CD4-positive, alpha-beta T cell treated with Interleukin-6 at 100 ng/mL for 8 hours (primary cell): ENCODE data around the gene PRICKLE1.

ENCODE experiments used
- DNase-seq: peaks from one replicate; pipeline ENCODE4 v3.0.0-alpha.2; 2020; ENCODE audit warnings: mixed read lengths, low spot score

The PRICKLE1 gene

GRCh38 chr12:42589465-42590329, at the start of gene PRICKLE1:
Gene PRICKLE1 (minus strand): TSS chr12:42589746. CDS start chr12:42472516, 117,230 bp downstream.
- DNase-seq = no peak

- no peak for DNase-seq
These were observed 49.2 kb upstream of the PRICKLE1 start for GRCh38 chr12:42638697-42639096.

DNA sequence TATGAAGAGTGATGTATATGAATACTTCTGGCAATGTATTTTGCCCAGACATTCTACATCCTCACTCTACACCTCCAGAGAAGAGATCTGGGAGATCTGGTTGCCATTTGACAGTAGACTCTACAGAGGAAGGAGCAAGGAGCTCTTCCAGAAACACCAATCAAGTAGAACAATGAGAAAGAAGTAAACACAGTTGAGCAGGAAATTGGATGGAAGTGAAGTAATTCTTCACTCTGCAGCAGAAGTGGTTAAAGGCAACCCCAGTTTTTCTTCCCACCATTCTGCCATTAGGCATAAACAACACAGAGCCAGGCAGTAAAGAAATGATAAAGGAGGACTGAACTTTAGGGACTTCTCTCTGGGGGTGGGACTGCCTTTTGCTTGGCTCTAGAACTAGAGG, 48.5 kb upstream of the PRICKLE1 start:
- DNase-seq = no peak

- DNase-seq = no peak
These were observed 47.4 kb upstream of the PRICKLE1 start for GRCh38 chr12:42636993-42637392.

DNA sequence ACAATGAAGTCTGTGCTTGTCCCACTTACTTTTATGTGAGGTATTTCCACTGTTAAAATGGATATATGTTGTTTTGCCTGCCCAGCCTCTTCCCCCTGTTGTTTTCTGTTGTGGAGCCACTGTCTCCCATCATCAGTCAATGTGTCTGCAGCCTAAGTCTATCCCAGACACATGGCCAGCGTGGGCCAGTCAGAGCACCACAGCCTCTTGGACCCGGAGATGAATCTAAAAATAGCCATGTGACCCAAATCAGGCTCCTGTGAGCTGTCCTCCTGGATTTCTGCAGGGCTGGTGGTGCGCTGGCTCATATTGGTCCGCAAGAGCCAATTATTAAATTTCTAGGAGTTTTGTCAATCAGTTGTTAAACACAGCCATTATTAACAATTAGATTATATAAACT, 44.0 kb upstream of the PRICKLE1 start:
- DNase-seq = no peak

- DNase-seq = no peak
These were observed 42.0 kb upstream of the PRICKLE1 start for GRCh38 chr12:42631513-42631912.

- DNase-seq = no peak
These were observed 40.8 kb upstream of the PRICKLE1 start for GRCh38 chr12:42630314-42630713.

DNA sequence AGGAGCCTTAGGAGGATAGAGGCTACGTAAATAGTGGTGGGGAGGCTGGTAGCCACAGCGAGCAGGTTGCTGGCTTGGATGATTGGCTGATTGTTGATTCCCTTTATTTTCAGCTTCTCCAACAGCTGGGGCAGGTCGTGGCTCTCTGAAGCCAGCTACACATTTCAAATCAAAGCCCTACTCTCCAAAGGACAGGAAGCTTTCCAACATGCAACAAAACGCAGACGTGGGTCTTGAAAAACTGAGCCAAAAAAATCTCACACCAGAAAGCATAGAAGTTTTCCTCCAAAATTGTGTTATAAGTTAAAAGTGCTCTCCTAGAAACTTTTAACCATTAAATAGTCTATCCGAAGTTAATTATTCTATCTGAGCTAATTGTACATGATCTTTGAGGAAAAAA, 37.6 kb upstream of the PRICKLE1 start:
- no peak for DNase-seq

DNA sequence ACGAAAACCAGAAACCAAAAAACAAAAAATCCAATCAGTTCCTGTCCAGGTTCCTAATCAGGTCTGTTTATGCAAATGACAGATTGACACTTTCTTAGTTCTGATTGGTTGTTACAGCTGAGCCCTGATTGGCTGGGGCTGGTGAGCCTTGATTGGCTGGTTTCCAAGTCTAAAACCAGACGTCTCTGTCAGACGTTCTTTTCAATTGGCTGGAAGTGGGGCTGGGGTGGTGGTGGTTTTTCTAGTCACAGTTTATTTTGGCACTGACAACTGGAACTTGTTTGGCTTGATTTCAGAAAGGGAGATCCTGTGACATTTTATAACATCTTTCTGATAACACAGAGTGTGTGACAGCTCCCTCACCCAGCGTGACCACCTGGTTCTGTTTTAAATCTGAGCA, 36.1 kb upstream of the PRICKLE1 start:
- DNase-seq = no peak

- no peak for DNase-seq
These were observed 28.1 kb upstream of the PRICKLE1 start for GRCh38 chr12:42617622-42618021.

DNA sequence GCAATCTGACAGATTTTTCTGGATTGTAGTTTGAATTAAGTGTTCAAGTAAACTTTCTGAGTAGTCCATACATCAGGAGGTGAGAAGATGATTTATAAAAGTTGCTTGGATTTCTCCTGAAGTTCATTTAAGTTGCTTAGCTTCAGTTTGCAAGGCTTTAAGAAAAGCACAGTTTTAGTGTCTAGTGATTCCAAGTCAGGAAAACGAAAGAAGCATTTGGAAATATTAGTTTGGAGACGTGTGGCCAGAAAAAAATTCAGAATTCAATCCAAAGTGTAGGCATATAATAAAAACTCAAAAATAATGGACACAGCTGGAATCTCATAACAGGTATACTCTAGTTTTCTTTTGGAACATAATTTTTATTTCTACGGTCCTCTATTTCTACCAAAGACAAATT, 25.5 kb upstream of the PRICKLE1 start:
- no peak for DNase-seq

- DNase-seq = no peak
These were observed 22.7 kb upstream of the PRICKLE1 start for GRCh38 chr12:42612231-42612613.

GRCh38 chr12:42611571-42612230, 22.2 kb upstream of the PRICKLE1 start:
- DNase-seq = no peak

GRCh38 chr12:42609605-42610004, 20.1 kb upstream of the PRICKLE1 start:
- no peak for DNase-seq

- no peak for DNase-seq
These were observed 18.8 kb upstream of the PRICKLE1 start for GRCh38 chr12:42608196-42608825.

GRCh38 chr12:42607584-42608058, 18.1 kb upstream of the PRICKLE1 start:
- no peak for DNase-seq

- DNase-seq = no peak
These were observed 16.9 kb upstream of the PRICKLE1 start for GRCh38 chr12:42606471-42606870.

DNA sequence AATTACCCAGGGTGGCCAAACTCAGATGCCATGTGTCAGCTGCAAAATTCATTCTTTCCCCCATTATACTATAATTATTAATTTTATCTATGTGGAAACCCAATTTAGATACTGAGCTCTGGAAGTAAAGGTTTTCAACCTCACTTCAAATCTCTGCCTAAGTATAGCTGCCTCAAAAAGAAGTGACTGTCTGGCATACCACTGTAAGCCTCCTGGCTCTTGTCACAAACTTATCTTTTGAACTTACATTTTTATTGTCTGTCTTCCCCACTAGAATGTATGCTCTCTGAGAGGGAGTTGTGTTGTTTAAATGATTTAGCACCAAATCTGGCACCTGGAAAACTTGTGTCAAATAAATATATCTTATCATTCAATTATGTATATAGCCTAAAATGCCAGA, 16.1 kb upstream of the PRICKLE1 start:
- no peak for DNase-seq

GRCh38 chr12:42603246-42603990, 13.9 kb upstream of the PRICKLE1 start:
- no peak for DNase-seq

GRCh38 chr12:42593874-42594273, 4.3 kb upstream of the PRICKLE1 start:
- DNase-seq = no peak

DNA sequence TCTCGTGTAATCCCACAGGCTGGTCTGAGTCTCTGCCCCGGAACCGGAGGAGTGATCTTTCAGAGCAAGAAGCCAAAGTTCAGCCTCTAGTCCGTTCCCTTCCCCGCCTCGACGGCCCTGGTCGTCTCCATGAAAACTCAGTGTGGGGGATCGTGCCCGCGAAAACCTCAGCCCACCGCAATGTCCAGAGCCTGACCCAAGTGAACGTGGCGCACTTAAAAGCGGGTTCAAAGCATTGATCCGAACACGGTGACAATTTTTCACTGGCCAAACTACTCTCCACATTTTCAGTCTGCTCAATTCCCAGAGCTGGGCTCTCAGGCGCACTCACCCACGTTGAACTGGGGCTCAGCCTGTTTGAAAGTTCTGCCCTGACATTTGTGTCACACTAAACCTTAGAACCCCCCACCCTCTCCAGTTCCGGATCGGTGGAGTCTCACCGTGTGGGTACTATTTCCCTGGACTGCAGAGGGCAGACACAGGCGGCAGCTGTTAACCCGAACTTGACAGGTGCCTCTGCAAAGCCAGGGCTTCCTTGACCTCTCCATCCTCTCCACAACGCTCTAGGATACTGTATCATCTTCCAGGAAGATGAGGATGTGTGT, 886 bp upstream of the PRICKLE1 start:
- DNase-seq = no peak
